OCI-LY3 (cell line): ENCODE measurements around the gene CCM2L.

Experiments used
- CTCF ChIP-seq: fragments of 200-600, 300-600 bp; sonication (generic); IDR thresholded peaks from 2 replicates; pipeline ENCODE4 v1.5.1; 2014; ENCODE audit warnings: antibody characterized with exemption, low read length, low read depth
- EZH2phosphoT487 ChIP-seq: fragments of 200-600 bp; shearing (Covaris generic); IDR thresholded peaks from 2 replicates; pipeline ENCODE4 v1.6.1; 2018; ENCODE audit warnings: antibody characterized with exemption, mixed run types, low read depth

GRCh38 chr20:31988430-31989015, 21.7 kb upstream of the CCM2L start:
- TF ChIP-seq CTCF (no peak), EZH2phosphoT487 (no peak)
